GM21619 (cell line): ENCODE results near the gene SLC17A2.

ENCODE experiments used
- ATAC-seq: cut with Tn5 transposase; IDR thresholded peaks from one replicate; pipeline ENCODE4 v1.9.1; 2021; ENCODE audit not compliant: unreplicated experiment

The SLC17A2 gene

DNA sequence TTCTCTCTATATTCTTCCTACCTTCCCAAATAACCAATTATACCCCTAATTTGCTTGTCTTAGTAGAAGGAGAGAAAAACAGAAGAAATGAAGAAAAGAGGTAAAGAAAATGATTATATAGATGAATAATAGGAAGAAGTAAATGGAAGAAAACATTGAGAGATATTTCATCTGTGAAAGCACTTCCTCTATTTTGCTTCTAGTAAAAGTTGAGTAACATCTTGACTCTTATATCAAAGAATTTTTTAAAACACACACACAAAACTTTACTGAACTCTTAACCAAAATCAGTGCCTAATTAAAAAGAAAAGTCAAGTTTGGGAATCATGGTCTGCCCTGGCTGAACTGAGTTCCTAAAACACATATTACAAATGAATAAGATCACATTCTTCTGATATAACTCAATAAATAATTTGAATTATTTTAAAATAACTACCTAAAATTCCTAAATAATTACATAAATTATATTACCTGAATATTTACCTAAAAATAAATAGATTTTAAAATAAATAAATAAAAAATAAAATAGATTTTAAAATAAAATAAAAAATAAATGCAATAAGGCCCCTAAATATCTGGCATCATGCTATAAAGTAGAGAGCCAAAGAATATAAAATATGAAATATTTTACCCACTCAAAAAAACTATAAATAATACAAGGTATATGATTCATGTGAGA, 8.8 kb downstream of the SLC17A2 start:
- no peak for ATAC-seq

DNA sequence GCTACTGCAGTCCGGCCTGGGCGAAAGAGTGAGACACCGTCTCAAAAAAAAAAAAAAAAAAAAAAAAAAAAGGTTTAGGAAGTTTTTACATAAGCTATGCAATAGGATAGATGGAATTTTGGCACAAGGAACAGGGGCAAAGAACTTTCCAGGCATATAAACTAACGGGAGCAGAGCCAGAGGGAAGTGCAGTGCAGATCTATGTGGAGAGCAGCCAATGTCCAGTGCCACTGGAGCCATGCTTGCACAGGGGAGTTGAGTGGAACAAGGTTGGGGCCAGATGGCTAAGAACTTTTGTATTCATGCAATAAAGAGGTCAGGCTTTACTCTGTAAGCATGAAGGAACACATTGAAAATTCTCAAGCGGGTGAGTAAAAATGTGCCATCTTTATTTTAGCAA, 10.8 kb downstream of the SLC17A2 start:
- ATAC-seq = no peak

- no peak for ATAC-seq
These were observed 12.3 kb downstream of the SLC17A2 start for GRCh38 chr6:25918083-25918683.

DNA sequence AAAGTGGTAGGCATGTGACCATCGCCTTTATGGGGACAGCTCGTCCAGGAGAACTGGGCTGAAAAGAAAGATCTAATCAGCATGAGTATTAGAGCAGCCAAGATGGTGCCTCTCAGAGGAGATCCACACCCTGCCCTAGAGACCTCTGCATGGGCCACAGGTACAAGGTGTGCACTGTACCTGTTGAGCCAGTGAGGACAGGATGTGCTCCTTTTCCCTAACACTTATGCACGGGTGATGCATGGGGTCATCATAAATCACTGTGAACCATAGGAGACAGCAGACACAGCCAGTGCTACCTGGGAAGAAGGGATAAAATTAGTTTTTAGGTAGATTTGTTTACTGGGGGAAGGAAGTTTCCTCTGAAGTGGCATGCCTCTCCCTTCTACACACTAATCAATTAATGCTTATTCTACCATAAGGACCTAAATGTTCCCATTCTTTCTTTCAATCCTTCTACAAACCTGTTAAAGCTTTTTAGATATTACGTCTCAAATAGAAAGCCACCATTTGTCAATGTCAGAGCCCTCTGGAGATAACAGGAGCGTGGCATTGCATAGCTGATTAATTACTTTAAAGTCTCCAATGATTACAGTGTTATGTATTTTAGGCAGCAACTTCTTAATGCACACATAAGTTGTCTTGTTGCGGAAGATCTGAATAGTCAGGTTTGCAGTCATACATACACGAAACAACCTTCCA, 13.6 kb downstream of the SLC17A2 start:
- ATAC-seq = no peak

GRCh38 chr6:25916330-25916729, 14.2 kb downstream of the SLC17A2 start:
- no peak for ATAC-seq

DNA sequence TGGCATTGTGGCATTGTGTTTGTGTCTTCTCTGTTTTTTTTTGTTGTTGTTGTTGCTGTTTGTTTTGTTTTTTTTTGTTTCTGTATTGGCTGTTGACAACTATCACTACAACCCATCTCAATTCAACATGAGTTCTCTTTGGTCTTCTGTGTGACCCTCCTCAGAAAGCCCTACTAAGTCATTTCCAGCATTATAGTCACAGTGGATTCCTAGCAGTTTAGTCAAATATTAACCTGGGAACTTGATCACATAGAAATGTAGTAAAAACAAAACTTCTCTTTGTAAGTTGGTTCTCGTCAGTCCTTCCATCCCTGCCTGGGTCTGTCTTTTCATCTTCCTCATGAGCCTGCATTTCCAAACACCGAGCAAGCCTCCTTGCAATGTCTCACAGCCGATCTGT, 16.8 kb downstream of the SLC17A2 start:
- no peak for ATAC-seq

DNA sequence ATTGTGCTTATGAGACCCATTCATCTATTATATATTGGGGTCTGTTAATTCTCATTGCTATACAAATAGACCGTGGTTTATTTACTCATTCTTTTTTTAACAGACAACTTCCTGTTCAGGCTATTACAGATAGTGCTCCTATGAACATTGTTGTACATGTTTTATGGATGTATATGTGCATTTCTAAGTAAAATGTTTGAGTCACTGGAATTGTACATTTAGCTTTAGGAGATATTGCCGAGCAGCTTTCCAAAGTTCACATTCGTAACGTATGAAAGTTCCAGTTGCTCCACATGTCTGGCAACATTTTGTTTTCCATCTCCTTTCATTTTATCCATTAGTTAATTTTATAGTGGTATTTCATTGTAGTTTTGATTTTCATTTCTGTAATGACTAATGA, 19.1 kb downstream of the SLC17A2 start:
- ATAC-seq = no peak

GRCh38 chr6:25907475-25908014, 22.9 kb downstream of the SLC17A2 start:
- no peak for ATAC-seq

DNA sequence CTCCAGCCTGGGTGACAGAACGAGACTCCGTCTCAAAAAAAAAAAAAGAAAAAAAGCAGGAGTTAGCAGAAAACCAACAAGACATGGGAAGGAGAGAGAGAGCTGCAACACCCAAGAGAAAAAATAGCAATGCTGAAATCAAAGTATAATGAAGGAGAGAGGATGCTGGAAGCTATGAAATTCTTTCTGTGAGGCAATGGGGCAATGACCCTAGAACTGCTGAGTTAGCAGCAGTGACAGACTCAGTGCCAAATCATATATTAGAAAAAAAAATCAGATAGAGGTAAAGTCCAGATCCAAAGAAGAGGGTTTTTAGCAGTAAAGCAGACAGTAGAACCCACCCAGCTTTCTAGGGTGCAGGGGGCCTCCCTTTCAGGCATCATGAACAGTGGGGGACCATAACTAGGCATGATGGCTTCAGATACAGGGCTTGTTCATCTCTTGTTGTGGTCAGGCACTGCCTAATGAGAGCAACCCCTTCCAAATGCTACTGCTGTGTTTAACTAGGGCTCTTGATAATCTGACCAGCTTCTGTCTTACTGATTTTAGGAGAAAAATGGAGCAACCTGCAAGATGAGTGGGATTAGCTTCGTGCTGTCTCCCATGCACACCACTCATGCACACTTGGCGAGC, 26.9 kb downstream of the SLC17A2 start:
- ATAC-seq = no peak

DNA sequence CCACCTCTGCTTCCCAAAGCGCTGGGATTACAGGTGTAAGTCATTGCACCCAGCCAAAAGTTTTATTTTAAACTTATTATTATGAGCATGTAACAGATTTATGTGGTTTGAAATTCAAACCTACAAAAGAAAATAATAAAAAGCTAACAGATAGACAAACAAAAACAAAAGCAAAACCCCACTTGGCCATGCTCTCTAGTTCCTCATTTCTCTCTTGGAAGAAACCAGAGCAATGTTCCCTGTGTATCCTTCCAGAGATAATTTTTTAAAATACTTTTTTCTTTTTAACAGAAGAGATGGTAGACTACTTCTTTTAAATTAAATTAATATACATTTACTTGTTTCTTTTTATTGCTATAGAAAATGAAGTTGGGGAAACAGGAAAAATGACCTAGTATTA, 28.4 kb downstream of the SLC17A2 start:
- no peak for ATAC-seq

DNA sequence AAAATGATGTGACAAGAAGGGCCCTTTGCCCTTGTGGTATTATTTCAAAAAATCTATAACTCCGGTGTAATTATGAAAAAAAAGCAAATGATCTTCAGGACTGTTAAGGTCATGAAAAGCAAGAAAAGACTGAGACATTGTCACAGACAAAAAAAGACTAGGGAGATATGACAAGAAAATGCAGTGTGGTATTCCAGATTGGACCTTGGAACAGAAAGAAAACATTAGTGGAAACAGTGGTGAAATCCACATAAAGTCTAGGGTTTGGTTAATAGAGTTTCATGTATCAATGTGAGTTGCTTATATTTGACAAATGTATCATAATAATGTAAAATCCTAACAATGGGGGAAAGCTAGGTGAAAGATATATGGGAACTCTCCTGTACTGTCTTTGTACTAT, 29.6 kb downstream of the SLC17A2 start:
- no peak for ATAC-seq

DNA sequence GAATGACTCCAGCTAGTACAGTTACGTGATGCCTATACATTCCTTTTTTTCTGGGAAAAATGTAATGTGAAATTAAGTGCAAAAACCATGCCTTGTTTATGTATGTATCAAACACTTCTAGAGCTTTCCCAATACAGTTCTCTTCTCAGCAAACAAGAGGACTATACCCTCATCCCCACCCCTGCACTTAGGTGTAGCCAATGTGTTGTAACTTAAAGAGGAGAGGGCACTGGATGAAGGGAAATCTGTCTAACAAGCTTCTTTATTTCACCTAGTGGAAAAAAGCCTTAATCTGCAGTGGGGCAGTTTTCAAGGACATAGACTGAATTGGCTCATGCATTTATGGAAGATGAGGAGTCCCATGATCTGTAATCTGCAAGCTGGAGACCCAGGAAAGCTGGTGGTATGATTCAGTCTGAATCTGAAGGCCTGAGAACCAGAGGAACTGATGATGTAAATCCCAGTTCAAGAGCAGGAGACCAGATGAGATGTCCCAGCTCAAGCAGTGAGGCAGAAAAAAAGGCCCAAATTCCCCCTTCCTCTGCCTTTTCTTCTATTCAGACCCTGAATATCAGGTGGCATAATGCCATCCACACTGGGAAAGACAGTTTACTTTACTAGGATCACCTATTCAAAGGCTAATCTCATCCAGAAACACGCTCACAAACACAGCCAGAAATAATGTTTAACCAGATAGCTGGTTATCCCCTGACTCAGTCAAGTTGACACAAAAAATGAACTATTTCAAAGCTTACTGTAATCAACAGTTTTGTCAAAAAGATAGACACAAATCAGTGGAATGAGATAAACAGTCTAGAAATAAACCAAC, 30.7 kb downstream of the SLC17A2 start:
- ATAC-seq = no peak

GRCh38 chr6:25899123-25899522, 31.4 kb downstream of the SLC17A2 start:
- no peak for ATAC-seq

GRCh38 chr6:25898289-25898977, 32.1 kb downstream of the SLC17A2 start:
- no peak for ATAC-seq

GRCh38 chr6:25896252-25896651, 34.2 kb downstream of the SLC17A2 start:
- ATAC-seq = no peak

DNA sequence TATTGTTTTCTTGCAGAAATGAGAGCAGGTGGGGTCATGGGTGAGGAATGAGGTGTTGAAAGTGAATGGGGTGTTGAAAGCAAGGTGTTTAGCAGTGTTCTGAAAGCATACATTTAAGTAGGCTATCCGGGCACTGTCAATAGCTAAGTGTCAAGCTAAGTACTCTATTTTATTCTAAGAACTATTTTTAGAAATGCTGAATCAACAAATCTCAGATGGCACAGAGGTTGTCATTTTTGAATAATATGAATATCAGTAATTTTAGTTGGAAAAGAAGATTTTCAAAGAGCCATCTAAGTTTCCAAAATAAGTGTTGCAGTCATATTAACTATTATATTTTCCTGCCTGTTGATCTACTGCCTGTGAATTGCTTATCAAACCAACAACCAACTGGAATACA, 34.7 kb downstream of the SLC17A2 start:
- no peak for ATAC-seq

- no peak for ATAC-seq
These were observed 36.7 kb downstream of the SLC17A2 start for GRCh38 chr6:25893778-25894177.

GRCh38 chr6:25892877-25893276, 37.6 kb downstream of the SLC17A2 start:
- ATAC-seq = no peak

DNA sequence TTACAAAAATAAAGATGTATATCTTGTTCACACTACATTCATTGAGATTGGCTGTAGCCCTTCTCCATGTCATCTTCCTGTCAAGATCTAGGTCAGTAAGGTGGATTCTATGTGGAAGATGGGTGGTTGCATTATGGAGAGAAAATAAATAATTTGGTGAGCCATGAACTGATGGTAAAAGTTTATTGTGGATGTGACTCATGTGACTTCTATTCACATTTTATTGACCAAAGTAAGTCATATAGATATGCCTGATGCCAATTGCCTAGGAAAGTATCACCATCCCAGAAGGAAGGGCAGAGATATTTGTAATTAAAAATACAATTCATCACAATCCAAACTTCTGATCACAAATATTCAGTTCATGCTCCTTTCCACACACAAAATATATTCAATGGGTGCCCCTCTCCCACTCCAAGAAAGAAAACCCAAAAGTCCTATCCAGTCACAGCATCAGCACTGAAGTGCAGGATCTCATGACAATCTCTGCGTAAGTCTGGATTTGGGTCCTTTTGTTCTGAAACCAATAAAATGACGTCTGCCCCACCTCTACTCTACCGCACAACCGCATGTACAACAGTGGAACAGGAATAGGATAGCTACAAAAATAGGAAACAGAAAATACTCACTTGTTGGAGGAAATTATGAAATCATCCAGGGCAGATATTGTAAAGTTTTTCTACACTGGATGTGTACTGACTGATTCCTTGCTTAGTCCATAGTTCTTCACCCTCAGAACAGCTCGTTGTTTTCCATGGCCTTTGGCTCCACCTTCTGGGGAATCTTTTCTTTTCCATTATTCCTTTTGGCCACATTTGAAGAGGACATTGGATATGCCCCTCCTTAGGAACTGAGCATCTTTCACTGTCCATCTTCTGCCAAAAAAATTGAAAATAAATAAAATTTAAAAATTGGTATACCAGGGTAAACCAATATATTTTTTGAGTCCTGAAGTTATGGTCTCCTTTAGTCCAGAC, 40.3 kb downstream of the SLC17A2 start:
- ATAC-seq = no peak
